ENCODE data around the gene KLHL24.

DNA sequence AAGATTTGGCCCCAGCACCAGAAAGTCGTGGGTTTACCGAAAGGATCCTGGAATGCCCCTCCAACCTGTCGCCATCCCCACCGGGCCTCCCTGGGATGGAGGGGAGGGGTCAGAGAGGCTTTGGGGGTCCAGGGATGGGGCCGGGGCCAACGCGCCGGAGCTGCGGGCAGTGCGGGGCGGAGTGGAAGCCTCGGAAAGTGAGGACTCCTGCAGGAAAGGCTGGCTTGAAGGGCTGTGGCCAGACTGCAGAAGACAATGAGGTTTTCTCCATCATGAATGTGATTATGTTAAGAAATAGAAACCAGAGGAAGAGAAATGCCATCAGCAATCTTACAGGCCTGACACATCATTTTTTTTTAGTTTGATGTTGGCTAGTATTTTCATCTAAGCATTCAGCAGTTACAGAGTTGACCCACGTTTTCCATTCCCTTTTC, 62.9 kb downstream of the KLHL24 start:
- TF ChIP-seq, protein P1, sequence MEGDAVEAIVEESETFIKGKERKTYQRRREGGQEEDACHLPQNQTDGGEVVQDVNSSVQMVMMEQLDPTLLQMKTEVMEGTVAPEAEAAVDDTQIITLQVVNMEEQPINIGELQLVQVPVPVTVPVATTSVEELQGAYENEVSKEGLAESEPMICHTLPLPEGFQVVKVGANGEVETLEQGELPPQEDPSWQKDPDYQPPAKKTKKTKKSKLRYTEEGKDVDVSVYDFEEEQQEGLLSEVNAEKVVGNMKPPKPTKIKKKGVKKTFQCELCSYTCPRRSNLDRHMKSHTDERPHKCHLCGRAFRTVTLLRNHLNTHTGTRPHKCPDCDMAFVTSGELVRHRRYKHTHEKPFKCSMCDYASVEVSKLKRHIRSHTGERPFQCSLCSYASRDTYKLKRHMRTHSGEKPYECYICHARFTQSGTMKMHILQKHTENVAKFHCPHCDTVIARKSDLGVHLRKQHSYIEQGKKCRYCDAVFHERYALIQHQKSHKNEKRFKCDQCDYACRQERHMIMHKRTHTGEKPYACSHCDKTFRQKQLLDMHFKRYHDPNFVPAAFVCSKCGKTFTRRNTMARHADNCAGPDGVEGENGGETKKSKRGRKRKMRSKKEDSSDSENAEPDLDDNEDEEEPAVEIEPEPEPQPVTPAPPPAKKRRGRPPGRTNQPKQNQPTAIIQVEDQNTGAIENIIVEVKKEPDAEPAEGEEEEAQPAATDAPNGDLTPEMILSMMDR (IDR thresholded peaks at IDR 0.05): no peak
- TF ChIP-seq EP300 (IDR thresholded peaks at IDR 0.05): no peak
- TF ChIP-seq POLR2A (IDR thresholded peaks at IDR 0.05): no peak
